Stimulated activated CD8-positive, alpha-beta memory T cell treated with anti-CD3 and anti-CD28 coated beads, Interleukin-15, amount 100 ng/mL, for 24 hours (primary cell): ENCODE results near the gene PKM.

Source experiments
- DNase-seq: peaks from one replicate; pipeline ENCODE4 v3.0.0-alpha.2; 2020; ENCODE audit warnings: low read depth

PKM gene

DNA sequence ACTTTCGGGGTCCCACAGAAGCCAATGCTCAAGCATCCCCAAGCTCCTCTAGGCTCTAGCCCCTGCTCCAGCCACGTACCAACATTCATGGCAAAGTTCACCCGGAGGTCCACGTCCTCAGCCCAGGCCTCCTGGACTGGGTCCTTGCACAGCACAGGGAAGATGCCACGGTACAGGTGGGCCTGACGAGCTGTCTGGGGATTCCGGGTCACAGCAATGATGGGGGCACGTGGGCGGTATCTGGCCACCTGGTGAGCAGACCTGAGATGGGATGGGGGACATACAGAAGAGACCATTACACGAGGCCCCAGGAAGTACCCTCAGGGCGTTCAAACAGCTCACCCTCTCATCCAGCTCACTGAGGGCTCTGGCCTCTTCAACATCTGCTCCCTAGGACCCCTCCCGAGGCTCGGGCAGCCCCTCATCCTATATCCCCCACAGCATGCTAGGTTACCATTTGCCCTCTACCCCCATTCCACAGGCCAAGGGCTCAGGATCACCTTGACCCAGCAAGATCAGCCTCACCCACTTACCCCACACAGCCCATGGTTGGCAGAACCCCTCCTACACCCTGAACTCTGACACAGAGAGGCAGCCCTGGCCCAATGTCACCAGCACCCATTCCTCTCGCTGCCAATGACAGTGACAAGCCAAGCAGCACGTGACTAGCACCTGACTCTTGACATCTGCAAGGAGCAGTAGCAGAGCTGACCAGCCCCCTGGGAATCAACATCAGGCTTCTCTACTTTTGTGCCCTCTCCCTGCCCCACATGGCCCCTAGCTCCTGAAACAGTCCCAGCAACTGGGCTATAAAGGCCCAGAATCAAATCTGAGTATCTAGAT lies 30.4 kb downstream of the PKM start:
- no peak for DNase-seq

DNA sequence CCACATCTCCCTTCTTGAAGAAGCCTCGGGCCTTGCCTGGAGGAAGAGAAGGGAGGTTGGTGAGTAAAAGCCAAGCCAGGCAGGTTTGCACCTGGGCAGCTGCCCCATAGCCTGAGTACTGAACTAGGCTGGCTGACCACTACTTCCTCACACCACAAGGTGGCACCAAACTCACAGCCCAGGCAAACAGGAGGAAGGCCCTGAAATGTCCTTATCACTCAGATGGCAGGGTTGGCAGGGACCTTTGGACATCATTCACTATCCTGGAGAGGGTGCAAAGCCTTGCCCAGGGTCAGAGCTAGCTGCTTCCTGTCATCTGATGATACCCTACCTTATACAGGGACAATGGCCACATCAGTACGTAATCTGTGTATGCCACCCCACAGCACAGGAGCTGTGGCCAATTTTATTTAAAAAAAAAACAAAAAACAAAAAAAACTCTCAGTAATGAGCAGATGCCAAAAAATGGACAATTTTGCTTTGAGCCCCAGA lies 31.2 kb downstream of the PKM start:
- DNase-seq = peak; percentile 27

DNA sequence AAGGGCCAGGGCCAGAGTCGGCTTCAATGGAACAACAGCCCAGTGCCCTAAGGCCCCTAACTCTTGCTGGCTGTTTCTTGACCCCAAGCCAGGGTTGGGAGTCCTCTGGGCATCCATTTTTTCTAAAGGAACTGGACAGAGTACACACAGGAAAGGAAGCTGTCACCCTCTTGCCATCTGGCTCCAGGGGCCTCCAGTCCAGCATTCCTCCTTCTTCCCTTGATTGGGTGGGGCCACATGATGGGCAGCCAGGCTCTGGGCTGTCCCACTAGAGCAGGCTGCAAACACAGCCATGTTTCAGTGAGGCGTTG lies 31.8 kb downstream of the PKM start:
- DNase-seq = no peak

DNA sequence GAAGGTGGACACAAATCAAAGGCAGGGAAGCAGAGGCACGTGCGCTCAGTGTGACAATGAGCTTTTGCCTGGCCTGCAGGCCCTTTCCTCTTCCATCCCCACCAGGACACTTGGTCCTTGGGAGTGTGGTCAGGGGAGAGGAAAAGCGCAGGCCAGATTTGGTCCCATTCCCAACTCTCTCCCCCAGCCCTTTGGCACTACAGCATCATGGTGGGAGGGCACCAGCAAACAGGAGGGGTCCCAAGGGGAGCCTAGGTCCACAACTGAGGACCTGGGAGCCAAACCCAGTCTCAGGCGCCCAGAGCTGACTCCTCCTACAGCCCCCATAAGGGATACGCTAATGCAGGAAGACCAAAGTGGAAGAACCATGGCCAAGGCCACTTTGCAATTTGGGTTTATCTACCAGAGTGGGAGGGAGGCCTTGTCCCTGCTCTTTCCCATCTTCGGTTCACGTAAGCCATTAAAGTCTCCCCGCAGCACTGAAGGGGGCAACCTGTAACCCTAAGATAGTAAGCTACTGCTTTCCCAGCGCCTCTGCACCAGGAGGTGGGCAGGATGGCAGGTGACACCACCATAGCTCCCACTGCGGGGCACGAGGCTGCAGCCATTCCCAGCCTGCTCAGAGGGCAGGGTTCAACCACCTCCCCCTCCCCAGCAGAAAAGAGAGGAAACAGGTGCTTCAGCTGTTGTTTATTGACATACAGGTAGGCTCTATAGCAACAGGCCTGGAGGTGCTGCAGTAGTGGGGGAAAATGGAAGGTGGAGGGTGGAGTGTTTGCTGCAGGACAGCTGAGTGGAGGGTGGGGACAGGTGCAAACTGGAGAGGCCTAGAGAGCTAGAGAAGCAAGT lies 32.4 kb downstream of the PKM start:
- DNase-seq = no peak

DNA sequence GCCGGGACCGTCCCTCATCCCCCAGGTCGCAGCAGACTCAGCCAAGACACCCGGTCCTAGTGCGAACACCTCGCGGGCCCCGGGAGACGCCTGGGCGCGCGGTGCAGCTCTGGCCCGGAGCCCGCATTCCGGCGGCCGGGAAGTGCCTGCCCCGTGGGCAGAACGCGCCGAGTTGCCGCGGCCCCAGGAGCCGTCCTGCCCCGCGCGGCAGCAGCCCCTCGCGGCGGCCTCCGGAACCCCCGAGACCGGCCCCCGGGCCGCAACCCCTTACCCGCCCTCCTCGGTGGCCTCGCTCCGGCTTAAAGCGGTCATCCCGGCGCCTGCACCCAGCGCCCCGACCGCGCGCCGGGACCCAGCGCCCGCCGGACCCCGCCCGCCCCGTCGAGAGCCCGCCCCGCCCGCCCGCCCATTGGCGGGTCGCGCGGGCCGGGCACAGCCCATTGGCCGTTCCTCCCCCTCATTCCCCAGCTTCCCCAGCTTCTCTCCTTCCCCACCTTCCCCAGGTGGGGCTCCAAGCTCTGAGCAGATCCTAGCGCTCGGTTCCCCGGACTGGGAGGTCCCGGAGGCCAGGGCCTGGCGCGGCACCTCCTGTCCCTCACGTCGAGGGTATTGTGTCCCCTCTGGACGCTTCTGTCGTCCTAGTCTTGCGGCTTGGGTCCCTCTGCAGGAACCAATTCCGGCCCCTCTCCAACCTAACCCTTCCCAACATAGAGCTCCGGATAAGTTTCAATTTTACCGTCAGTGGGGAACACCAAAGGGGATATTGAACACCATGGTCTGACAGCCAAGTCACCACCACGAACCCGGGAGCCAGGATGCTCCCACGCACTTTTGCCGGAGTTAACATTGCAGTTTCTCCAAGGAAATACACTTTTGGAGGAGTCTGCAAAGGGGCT lies 33.3 kb downstream of the PKM start, which contains the start of gene GRAMD2A:
GRAMD2A (minus strand) TSS at position 328 of the 896 bp plus-strand sequence.
- peak; percentile 21 for DNase-seq

DNA sequence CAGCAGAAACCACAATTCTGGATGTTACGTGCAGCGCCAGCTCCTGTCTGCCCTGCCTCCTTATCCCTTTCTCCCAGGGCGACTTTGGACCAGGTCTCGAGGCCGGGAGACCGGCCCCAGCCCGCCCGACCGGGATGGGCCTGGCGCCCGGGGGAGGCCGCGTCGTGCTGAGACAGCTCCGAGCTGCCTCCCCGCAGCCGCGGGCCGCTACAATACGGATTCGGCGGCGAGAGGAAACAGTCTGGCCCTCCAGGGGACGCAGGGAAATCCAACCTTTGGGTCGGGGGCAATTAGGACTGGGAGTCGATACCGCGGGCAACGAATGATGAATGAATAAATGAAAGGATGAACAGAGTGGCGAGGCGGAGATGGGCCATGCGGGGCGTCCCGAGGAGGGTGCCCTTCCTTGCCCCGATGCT lies 33.9 kb downstream of the PKM start:
- no peak for DNase-seq

DNA sequence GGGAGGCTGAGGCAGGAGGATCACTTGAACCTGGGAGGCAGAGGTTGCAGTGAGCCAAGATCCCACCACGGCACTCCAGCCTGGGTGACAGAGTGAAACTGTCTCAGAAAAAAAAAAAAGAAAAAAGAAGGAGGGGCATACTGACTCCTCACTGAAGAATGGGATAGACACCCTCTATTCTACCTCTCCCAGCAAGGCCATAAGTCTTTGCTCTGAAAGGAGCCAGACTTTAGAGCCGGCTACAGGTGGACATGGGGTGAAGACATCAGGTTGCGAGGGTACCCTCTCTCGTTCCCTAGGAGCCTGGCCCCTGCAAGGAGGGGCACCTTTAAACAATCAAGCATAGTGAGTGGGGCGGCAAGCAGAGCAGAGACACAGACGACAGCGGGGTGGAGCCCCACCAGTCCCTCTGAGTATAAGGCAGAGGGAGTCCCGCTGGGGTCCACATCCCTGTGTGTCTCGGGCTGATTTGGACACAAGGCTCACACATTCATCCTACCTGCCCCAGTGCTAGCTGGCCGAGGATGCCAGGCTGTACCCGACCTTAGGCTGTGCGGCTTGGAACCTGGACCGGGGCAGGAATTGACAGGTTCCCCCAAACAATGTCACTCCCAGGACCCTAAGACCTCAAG lies 34.5 kb downstream of the PKM start:
- no peak for DNase-seq

DNA sequence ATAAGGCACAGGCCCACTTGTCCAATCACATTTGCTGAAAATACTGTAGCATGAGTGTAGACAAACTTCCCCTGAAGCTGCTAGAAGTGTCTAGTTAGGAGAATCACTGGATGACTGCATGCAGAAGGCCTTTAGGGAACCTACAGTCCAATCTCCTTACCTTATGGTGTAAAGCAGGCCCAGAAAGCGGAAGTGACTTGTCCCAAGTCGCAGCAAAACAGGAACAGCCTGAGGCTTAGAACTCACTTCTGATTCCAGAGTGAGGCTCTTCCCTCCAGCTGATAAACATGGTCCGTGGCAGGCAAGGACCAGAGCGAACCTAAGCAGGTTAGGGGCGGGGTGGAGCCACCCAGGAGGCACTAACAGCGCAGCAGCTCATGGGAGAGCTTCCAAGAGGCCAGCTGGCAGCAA lies 35.9 kb downstream of the PKM start:
- no peak for DNase-seq

DNA sequence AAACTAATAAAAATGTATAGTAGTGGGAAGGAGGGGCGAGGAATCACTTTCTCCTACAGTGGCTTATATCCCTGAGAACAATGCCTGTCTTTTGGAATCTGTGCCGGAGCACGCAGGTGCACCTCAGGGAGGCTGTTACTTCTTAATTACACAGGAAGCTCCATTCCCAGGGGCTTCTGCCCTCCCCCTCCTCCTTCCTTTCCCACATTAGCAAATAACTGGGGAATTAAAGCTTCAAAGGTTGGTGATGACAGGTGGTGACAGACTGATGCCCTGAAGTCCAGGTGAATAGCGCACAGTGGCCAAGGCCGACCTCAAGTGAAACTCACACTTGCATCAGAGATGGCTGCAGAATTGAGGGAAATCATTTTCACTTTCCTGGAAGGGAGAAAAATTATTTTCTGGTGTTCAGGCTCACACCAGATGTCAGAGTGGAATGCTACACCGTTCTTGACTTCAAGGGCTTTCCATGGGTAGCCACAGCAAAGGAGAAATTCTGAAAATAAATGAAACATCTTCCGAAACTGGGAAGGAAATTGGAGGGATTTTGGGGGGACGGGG lies 37.1 kb downstream of the PKM start:
- no peak for DNase-seq

DNA sequence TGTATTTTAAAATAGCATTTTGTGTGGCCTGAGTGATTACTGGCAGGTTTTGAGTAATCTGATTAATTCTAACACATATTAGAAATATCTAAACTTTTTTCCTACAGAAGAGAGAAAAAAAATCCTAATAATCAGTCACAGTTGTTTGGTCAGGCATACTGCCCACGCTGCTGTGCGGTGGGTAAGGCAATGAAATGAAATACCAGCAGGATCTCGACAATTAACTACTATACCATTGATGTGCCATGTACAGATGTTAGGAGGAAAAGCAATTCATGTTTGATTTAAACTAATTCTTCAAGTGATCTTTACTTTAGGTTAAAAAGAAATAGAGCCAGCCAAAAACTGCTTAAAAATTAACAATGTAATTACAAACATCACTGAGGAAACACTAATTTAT lies 38.6 kb downstream of the PKM start:
- no peak for DNase-seq

DNA sequence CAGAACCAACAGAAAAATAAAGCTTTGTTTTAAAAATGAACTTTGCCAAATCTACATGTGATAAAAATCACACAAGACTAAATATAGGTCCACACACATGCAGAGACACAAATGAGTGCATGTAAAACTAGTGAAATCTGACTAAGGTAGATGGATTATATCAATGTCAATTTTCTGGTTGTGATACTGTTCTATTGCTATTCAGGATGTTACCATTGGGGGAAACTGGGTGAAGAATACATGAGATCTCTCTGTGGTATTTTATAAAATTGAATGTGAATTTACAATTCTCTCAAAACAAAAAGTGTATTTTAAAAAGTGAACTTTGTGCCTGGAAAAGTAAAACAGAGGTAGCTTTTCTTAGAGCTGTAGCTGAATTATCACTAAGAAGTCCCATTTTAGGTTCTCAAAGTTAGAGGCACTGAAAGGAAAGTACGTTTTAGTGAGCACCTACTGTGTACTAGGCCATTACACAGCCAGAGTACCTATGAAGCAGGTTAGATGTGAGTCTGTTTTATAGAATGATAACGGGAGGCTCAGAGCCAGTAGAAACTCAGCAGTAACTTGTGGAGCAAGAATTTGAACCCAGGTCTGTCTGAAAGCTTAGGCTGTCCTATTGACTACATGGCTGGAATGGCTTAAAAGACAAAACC lies 41.6 kb downstream of the PKM start:
- no peak for DNase-seq

DNA sequence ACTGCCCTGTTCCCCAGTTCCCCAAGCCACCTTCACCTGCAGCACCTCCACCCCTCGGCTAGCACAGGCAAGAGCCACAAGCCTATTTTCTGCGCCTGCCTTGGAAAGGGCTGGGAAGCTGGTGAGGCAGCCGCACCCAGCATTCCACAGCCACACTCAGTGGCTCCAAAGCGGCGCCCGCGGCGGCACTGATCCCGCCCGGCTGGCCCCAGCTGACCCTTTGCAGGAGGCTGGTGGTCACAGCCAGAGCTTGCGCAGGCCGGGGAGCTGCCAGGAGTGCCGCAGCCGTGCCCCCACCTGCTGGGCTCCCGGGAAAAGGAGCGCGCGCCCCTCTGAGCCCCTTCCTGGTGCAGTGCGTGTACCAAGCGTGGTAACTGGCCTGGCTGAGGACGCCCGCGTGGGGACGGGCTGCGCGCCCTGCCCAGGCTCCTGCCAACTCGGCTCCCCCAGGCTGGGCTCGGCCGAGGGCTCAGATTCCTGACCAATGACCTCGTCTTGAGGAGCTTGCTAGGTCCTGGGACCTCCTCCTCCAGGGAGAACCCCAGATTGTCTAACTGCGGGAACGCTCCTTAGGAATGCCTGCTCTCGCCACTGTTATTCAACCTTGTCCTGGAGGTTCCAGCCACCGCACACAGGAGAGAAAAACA lies 46.7 kb downstream of the PKM start:
- DNase-seq = no peak

DNA sequence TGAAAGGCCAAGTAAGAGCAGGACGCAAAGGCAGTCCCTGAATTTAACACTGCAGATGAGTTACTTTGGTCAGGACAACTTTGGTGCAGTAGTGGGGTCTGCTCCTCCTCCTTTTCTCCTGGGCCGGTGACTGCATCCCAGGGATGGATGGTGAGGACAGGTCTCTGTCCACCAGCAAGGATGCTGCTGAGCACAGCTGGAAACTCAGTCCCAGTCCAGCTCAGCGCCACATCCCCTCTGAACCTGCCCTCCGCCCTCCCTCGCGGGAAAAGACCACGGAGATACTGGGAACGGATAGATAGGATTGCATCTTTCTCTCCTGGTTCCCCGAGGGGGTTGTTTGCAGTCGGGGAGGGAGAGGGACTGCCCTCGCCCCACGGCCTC lies 47.2 kb downstream of the PKM start:
- no peak for DNase-seq

DNA sequence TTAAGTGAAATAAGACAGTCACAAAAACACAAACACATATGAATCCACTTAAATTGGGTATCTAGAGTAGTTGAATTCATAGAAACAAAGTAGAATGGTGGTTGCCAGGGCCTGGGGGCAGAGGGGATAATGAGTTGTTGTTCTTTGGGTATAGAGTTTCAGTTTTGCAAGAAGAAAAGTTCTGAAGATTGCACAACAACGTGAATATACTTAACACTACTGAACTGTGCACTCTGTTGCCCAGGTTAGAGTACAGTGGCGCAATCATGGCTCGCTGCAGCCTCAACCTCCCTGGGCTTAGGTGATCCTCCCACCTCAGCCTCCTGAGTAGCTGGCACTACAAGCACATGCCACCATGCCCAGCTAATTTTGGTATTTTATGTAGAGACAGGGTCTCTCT lies 48.3 kb downstream of the PKM start:
- no peak for DNase-seq

DNA sequence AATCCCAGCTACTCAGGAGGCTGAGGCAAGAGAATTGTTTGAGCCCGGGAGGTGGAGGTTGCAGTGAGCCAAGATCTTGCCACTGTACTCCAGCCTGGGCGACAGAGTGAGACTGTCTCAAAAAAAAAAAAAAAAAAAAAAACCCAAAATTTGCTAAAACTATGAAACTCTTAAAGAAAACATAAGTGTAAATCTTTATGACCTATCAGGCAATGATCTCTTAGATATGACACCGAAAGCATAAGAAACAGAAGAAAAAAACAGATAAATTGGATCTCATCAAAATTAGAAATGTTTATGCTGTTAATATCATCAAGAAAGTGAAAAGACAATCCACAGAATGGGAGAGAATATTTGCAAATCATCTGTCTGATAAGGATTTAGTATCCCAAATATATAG lies 48.7 kb downstream of the PKM start:
- no peak for DNase-seq

DNA sequence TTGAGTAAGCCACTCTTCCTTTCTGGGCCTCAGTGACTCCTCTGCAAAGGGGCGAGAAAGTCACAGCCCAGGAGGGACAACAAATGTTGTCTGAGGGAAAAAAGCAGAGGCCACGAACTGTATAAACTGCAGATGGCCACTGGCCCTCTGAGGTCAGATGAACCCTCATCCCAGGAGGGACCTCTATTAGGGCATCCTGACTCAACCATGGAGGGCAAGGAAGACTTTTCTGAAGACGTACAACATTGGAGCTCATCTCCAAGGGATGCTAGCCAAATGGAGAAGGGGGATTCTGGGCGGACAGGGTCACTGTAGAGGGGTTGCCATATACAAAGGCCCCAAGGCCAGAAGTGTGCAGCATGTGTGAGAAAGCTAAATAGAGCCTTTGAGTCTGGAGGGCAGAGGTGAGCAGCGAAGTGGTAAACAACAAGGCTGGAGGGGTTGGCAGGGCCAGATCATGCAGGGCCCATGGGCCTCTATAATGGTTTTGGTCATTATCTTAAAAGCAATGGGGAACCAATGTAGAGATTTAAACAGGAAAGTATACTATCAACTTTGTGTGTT lies 50.1 kb downstream of the PKM start:
- no peak for DNase-seq

DNA sequence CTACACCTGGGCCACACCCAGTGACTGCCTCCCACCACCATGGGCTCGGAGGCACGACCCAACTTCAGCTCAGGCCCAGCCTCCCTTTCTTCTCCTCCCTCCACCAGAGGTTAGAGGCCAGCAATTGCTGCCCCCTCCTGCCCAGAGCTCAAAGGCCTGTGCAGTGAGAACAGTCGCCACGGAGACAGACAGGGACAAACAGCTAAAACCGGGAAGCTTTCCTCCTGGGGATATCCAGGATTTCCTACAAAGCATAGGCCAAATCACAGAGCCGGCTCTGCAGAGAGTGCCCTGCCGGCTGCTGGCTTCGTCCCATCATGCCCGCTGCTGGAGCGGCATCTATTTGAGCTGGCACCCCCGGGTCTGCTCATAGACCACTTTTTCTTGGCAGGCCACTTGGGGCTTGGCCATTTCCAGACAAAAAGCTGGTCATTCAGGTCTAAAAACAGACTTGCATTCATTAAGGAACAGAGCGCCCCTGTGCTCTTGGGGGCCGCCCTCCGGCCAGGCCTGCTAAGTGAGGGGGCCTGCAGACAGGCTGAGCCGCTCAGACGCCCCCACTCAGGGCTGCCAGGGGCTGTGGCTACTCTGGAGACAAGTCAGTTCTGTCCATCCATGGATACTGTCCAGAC lies 50.9 kb downstream of the PKM start:
- no peak for DNase-seq

DNA sequence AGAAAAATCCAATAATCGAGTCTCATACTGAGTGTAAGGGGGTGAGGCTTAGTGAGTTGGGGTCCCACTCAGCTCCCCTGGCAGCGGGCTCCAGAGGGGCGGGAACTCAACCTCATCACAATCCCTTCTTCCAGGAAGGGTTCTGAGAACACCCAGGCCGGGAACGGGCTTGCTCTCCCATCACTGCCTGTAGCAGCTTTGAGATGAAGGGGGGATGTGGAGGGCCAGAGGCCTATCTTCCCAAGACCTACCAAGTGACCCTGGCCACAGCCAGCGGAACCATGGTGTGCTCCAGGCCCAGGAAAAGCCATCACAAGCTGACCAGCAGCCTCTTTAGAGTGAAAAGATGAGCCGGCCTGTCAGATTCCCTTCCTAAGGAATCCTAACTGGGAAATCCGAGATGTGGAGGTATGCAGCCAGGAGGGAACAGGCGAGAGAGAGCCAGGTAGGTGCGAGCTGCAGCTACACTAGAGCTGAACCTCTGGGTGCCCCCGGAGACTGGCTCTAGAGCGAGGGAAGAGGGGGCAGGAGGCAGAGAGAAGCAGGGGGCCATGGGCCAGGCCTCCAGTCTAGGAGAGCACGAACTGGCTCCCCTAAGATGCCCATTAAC lies 51.9 kb downstream of the PKM start:
- DNase-seq = no peak

DNA sequence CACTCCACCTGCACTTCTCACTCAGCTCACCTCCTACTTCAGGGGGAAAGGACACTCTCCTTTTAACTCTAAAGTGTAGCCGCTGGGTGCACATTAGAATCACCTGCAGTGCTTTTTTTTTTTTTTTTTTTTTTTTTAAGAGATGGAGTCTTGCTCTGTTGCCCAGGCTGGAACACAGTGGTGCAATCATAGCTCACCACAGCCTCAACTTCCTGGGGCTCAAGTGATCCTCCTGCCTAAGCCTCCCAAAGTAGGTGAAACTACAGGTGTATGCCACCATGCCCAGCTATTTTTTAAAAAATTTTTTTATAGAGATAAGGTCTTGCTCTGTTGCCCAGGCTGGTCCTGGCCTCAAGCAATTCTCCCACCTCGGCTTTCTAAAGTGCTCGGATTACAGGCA lies 54.2 kb downstream of the PKM start:
- no peak for DNase-seq
